ENCODE results near the gene EFCAB9.

- TF ChIP-seq POLR2A (IDR thresholded peaks at IDR 0.05) (no peak), CTCF (IDR thresholded peaks at IDR 0.05) (no peak)
These were observed 25.3 kb downstream of the EFCAB9 start for GRCh38 chr5:172219296-172219695.
